Stimulated activated naive CD8-positive, alpha-beta T cell treated with anti-CD3 and anti-CD28 coated beads, Interleukin-15, Interleukin-2, amounts not matched to agents 100 ng/mL and 50 ng/mL, for 24 hours (primary cell): Measurements from ENCODE around the gene CAP1.
"Not testable (repeated sequence)": the region's sequence is repeated elsewhere in the genome, so short reads cannot be mapped to it uniquely, and the experiment has no call there.

Source experiments
- H3K27ac Mint-ChIP-seq: one replicate; pipeline ENCODE4 v1.8.0; 2021; ENCODE audit warnings: mild to moderate bottlenecking, mixed read lengths
- H3K27me3 Mint-ChIP-seq: one replicate; pipeline ENCODE4 v1.8.0; 2021; ENCODE audit warnings: mixed read lengths
- H3K36me3 Mint-ChIP-seq: one replicate; pipeline ENCODE4 v1.8.0; 2021; ENCODE audit warnings: low read depth, mixed read lengths
- H3K4me1 Mint-ChIP-seq: one replicate; pipeline ENCODE4 v1.8.0; 2021; ENCODE audit warnings: low read depth, mixed read lengths
- H3K4me3 Mint-ChIP-seq: one replicate; pipeline ENCODE4 v1.8.0; 2021; ENCODE audit warnings: mild to moderate bottlenecking, mixed read lengths
- H3K9me3 Mint-ChIP-seq: one replicate; pipeline ENCODE4 v1.8.0; 2021; ENCODE audit warnings: mixed read lengths

Gene CAP1, protein sequence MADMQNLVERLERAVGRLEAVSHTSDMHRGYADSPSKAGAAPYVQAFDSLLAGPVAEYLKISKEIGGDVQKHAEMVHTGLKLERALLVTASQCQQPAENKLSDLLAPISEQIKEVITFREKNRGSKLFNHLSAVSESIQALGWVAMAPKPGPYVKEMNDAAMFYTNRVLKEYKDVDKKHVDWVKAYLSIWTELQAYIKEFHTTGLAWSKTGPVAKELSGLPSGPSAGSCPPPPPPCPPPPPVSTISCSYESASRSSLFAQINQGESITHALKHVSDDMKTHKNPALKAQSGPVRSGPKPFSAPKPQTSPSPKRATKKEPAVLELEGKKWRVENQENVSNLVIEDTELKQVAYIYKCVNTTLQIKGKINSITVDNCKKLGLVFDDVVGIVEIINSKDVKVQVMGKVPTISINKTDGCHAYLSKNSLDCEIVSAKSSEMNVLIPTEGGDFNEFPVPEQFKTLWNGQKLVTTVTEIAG

DNA sequence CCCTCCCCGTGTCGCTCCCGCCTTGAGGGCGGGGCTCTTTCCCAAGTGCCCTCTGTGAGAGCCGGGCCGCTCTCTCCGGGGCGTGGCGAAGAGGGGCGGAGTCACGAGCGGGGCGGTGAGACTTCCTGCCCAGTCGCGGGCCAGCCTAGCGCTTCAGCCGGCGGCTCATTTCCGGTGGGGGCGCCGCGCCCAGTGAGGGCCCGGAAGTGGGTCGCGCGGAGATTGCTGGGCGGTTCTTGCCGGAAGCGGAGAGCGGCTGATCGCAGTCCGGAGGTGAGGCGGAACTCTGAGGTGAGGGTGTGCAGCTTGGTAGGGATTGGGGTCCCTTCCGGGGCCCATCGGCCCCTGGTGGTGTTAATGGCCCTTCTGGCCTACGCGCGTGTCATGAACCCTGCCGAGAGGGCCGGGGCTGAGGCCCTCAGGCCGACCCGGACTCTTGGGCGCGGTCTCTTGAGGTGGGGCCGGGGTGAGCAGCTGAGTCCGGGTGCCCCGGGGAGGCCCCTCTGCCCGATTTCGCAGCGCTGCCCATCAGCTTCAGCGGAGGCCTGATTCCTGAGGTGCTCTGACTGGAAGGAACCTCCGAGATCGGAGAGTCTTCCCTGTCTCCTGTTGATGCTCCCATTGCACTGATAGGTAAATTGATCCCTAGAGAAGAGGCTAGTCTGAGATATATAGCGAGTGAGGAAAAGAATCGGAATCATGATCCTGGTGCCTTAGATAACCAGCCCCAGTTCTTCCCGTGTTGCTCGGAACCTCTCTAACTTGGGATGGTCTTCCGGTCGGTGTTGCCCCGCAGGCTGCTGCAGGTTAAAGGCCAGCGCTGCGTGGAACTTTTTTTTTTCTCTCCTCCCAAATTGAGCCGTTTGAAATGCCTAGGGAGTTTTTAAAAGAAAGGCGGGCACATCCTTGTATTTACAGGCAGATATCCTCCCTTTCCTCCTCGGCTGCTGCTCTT is at the start of gene CAP1:
Gene CAP1, plus strand, starts transcription at position 219 of the 955 bp plus-strand sequence. CDS start 18,618 bp downstream, outside the sequence.
- Mint-ChIP-seq H3K4me3 (peak within 1 kb of the TSS; percentile 96), H3K27me3 (no peaks in the 10 kb centered on the region), H3K9me3 (no peaks in the 10 kb centered on the region), H3K4me1 (peaks cover 72% of the 10 kb centered on the region), H3K36me3 (peaks cover 45% of the 10 kb centered on the region), H3K27ac (peak within 1 kb of the TSS; percentile 98)

DNA sequence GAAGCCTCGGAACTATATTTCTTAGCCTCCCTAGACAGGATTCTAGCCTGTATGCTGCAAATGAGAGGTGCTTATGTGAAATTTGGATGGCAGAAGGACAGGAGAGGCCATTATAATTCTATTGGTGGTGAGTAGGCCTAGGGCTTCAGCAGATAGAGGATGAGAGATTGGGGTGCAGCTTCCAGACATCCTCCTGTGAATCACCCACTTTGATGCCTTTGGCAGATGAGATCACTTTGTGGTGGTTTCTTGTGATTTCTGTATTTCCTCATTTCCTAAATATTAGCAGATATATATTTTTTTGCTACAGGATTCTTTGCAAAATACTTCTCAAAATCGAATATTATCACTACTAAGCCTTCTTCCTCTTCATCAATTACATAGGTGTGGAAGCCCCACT is 48.3 kb upstream of the CAP1 start:
- no peaks in the 10 kb centered on the region for H3K9me3 Mint-ChIP-seq
- H3K4me1 Mint-ChIP-seq = peaks cover 15% of the 10 kb centered on the region
- no peak overlapping the region for H3K4me3 Mint-ChIP-seq
- H3K36me3 Mint-ChIP-seq = no peaks in the 10 kb centered on the region
- H3K27me3 Mint-ChIP-seq = no peaks in the 10 kb centered on the region
- no peak overlapping the region for H3K27ac Mint-ChIP-seq

DNA sequence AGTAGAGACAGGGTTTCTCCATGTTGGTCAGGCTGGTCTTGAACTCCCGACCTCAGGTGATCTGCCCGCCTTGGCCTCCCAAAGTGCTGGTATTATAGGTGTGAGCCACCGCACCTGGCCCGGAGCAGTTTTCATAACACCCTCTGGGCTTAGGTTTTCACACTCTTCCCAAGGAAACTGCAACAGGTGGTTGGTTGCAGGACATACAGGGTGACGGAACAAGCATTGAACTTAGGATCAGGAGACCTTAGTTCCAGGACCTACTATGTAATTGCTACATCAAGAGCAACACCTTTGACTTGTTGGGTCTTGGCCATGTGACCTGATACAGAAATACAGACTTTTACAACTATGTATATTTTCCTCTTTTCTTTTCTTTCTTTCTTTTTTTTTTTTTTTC is 47.6 kb upstream of the CAP1 start:
- no peaks in the 10 kb centered on the region for H3K27me3 Mint-ChIP-seq
- peaks cover 15% of the 10 kb centered on the region for H3K4me1 Mint-ChIP-seq
- no peak overlapping the region for H3K27ac Mint-ChIP-seq
- no peaks in the 10 kb centered on the region for H3K36me3 Mint-ChIP-seq
- H3K4me3 Mint-ChIP-seq = no peak overlapping the region
- H3K9me3 Mint-ChIP-seq = no peaks in the 10 kb centered on the region

DNA sequence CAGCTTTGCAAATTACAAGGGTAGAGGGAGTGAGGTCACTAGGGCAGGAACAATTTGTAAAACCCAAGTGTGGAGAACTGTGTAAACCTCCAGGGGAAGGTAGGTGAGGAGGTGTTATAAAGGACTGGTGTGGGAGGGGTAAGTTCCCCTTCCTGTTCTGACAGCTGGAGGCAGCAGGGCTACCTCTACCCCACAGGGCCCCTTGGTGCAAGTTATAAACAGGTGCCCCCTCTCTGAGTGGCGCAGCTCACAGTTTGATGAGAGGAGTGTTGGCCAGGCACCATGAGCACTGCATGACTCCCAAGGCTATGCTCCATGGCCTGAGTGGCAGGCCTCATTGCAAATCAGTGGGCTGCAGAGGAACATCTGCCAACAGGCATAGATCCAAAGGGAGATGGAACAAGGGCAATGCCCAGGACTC is 44.5 kb upstream of the CAP1 start:
- Mint-ChIP-seq H3K36me3 (no peaks in the 10 kb centered on the region), H3K4me1 (peaks cover 15% of the 10 kb centered on the region), H3K27ac (no peak overlapping the region), H3K9me3 (no peaks in the 10 kb centered on the region), H3K4me3 (no peak overlapping the region), H3K27me3 (no peaks in the 10 kb centered on the region)

DNA sequence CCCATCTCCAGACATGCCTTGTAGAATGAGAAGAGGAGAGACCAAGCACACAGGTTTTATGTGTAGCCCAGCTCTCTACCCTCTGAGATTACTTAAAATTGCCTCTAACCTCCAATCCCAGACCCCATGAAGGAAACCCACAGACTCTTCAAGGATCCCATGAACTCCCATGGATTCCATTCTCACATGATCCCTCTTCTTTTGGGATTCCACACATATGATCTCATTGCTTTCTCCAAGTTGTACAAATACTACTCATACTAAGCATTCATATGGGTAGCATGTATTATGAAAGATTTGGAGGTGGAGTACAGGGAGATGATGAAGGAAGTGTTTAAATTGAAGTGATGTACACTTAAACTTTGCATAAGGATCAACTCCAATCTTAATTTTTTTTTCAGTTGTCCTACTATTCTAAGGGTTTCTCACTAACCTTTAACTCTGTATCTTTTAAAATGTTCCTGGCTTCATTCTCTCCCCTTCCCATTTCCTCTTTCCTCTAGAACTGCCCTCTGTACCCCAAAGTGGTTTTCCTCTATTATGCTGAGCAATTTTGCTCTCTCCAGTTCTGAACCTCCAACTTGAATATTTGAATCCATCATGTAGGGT is 44.0 kb upstream of the CAP1 start:
- Mint-ChIP-seq H3K36me3 (no peaks in the 10 kb centered on the region), H3K9me3 (no peaks in the 10 kb centered on the region), H3K27me3 (no peaks in the 10 kb centered on the region), H3K4me3 (no peak overlapping the region), H3K4me1 (peaks cover 15% of the 10 kb centered on the region), H3K27ac (no peak overlapping the region)

DNA sequence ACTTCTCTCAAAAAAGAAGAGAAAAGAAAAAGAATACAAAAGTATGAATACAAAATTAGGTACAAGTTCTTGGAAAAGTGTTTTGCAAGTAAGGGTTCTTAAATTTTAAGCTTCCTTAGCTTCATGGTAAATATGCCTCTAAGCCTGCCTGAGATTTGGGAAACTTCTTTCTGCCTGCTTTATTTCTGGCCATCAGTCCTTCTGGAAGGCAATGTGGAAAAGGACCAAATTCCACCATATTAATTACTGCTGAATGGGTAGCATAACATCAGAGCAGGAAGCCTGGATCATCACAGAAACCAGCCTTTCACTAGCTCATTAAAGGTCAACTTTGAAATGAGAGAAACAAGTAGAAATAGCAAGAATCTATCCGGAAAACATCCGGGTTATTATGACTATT is 39.1 kb upstream of the CAP1 start:
- H3K4me3 Mint-ChIP-seq = no peak overlapping the region

DNA sequence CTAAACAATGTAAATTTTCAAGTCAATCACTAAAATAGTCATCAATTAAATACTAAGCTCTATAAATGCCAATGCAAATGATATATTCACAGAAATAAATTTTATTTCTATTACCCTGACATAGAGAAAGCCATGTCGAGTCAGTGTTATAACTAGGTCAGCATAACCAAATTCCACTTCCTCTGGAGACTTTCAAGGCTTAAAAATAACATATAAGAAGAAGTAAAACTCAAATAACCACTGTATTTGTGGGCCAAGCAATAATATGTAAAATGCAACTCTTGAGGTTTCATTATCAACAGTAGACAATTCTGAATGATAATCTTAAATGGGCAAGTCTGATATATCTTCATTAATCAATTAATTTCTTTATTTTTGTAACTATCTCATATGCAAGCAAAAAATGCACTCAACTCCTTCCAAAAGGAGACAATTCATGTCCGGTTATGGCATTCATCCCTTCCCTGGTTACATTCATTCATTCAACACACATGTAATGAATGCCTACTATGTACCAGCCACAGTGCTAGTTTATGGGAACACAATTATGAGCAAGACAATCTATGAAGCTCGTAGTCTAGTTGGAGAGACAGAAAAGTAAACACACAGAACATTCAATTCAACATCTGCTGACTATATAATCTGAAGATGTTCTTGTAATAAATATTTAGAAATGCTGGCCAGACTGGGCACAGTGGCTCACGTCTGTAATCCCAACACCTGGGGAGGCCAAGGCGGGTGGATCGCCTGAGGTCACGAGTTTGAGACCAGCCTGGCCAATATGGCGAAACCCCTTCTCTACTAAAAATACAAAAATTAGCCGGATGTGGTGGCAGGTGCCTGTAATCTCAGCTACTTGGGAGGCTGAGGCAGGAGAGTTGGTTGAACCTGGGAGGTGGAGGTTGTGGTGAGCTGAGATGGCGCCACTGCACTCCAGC is 37.1 kb upstream of the CAP1 start:
- peaks cover 11% of the 10 kb centered on the region for H3K4me1 Mint-ChIP-seq
- peaks cover 4% of the 10 kb centered on the region for H3K27me3 Mint-ChIP-seq
- H3K9me3 Mint-ChIP-seq = no peaks in the 10 kb centered on the region
- H3K27ac Mint-ChIP-seq = no peak overlapping the region
- H3K4me3 Mint-ChIP-seq = no peak overlapping the region
- H3K36me3 Mint-ChIP-seq = no peaks in the 10 kb centered on the region

More for the DNA sequence above, 39.1 kb upstream of the CAP1 start:
- H3K27me3 Mint-ChIP-seq = peaks cover 4% of the 10 kb centered on the region
- H3K36me3 Mint-ChIP-seq = no peaks in the 10 kb centered on the region
- H3K27ac Mint-ChIP-seq = no peak overlapping the region
- H3K4me1 Mint-ChIP-seq = peaks cover 13% of the 10 kb centered on the region
- H3K9me3 Mint-ChIP-seq = no peaks in the 10 kb centered on the region

DNA sequence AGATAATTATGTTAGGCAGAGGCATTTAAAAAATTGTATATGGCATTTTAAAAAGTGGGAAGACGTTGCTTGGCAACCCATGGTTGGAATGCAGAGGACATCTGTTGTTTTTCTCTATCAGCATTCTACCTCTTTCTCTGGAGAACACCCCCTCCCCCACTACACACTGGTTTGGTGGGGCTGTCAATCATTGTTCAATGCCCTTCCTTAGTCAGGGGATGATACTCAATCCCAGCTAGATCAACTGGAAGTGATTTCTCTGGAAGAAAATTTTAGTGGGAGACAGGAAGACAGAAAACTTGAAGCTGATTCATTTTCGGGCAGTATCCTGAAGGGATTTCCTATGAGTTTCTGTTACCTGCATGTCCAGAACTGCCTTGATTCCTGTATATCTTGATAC is 35.7 kb upstream of the CAP1 start:
- H3K4me1 Mint-ChIP-seq = peaks cover 11% of the 10 kb centered on the region
- no peaks in the 10 kb centered on the region for H3K9me3 Mint-ChIP-seq
- peaks cover 4% of the 10 kb centered on the region for H3K27me3 Mint-ChIP-seq
- no peaks in the 10 kb centered on the region for H3K36me3 Mint-ChIP-seq
- H3K27ac Mint-ChIP-seq = no peak overlapping the region
- H3K4me3 Mint-ChIP-seq = no peak overlapping the region

DNA sequence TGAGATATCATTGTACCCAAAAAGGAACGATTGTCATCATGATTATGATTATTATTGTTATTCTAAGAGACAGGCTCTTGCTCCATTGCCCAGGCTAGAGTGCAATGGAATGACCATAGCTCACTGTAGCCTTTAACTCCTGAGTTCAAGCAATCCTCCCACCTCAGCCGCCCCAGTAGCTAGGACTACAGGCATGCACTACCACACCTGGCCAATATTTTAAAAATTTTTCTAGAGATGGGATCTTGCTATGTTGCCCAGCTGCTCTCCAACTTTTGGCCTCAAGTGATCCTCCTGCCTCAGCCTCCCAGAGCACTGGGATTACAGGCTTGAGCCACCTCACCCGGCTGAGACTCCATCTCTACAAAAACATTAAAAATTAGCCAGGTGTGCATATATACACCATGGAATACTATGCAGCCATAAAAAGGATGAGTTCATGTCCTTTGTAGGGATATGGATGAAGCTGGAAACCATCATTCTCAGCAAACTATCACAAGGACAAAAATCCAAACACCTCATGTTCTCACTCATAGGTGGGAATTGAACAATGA is 33.0 kb upstream of the CAP1 start:
- H3K4me1 Mint-ChIP-seq = peaks cover 11% of the 10 kb centered on the region
- H3K9me3 Mint-ChIP-seq, H3K4me3 Mint-ChIP-seq, H3K27me3 Mint-ChIP-seq, H3K27ac Mint-ChIP-seq, H3K36me3 Mint-ChIP-seq: not testable (repeated sequence)

DNA sequence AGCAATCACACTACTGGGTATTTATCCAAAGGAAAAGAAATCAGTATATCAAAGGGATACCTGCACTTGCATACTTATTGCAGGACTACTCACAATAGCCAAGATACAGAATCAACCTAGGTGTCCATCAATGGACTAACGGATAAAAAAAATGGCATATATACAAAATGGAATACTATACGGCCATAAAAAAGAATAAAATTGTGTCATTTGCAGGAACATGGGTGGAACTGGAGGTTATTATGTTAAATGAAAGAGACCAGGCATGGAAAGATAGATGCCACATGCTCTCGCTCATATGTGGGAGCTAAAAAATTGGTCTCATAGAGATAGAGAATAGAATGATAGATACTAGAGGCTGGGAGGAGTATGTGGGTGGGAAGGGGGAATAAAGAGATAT is 29.3 kb upstream of the CAP1 start:
- H3K9me3 Mint-ChIP-seq = no peaks in the 10 kb centered on the region
- H3K4me3 Mint-ChIP-seq = no peak overlapping the region
- no peaks in the 10 kb centered on the region for H3K27me3 Mint-ChIP-seq
- H3K4me1 Mint-ChIP-seq = peaks cover 15% of the 10 kb centered on the region
- H3K36me3 Mint-ChIP-seq = no peaks in the 10 kb centered on the region
- H3K27ac Mint-ChIP-seq = no peak overlapping the region

DNA sequence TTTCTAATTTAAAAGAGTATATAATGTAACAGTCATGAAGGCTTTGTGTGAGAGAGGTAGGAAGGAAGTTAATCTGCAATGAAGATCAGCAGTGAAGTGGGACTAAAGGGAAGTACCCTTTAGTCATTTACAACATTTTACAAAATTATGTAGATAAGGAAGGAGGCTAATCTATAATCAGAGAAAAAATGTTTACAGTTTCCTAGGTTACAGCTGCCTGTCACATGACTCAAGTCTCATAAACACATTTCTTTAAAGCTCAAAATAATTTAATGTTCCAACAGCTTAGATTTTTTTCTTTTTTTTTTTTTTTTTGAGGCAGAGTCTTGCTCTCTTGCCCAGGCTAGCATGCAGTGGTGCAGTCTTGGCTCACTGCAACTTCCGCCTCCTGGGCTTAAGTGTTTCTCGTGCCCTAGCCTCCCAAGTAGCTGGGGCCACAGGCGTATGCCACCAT is 26.2 kb upstream of the CAP1 start:
- H3K4me3 Mint-ChIP-seq = no peak overlapping the region

DNA sequence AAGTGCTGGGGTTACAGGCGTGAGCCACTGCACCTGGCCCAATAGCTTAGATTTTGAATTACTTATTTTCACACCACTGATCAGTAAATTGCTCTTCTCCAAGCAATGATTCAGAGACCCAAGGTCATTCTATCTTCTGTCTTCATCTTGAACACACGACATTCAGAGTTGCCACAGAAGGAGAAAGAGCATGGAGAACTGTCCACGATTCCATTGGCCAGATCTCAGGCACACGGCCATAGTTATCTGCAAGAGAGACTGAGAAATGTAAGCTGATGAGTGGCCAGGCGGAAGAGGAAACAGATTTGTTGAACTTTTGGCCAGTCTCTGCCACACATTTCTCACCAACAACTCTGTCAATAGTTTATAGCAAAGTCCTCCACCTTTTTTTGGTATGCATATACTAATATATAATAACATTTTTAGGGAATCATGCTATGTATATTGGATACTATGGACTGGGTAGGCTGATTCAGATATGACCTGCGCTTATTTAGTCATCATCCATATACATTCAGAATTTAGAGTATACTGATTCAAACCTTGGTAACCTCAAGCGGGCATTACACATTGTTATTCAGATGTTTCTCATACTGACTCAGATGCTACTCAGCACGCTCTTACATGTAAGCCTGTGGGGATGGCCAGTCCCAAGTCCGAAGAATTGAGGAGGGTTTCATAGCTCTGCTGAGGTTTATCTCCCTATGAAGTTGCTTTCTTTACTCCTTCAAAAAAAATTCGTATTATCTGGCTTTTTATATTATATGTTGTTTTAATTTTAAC is 25.5 kb upstream of the CAP1 start:
- Mint-ChIP-seq H3K27ac (no peak overlapping the region), H3K4me1 (peaks cover 15% of the 10 kb centered on the region), H3K9me3 (no peaks in the 10 kb centered on the region), H3K27me3 (no peaks in the 10 kb centered on the region), H3K4me3 (no peak overlapping the region), H3K36me3 (no peaks in the 10 kb centered on the region)

More for the DNA sequence above, 26.2 kb upstream of the CAP1 start:
- no peaks in the 10 kb centered on the region for H3K9me3 Mint-ChIP-seq
- peaks cover 15% of the 10 kb centered on the region for H3K4me1 Mint-ChIP-seq
- H3K36me3 Mint-ChIP-seq = no peaks in the 10 kb centered on the region
- no peak overlapping the region for H3K27ac Mint-ChIP-seq
- no peaks in the 10 kb centered on the region for H3K27me3 Mint-ChIP-seq

DNA sequence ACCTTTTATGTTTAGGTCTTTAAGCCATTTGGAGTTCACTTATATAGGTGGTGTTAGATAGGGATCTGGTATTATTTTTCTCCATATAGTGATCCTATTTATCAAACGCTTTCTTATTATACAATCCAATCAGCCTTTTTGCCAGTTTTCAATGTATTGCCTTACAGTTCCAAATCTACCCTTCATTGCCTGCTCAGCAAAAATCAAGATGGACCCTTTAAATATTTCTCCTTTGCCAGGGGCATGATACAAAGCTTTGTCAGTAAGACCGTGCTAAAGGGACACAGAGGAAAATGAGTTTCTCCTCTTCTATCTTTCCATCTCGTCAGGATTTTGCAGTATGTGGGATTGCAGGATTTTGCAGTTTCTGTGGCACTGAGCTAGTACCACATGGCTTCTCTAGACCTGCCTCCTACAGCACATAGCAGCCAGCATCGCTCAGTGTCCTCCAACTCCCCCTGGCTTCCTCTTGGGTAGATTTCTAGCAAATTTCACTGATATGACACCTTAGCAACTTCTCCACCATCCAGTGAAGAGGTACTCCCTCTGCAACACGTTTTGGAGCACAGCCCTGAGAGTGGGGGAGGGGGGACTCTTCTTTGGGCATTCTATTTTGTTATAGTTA is 22.5 kb upstream of the CAP1 start:
- H3K27ac Mint-ChIP-seq = no peak overlapping the region
- no peaks in the 10 kb centered on the region for H3K9me3 Mint-ChIP-seq

More for the DNA sequence above, 22.5 kb upstream of the CAP1 start:
- Mint-ChIP-seq H3K4me1 (peaks cover 15% of the 10 kb centered on the region), H3K4me3 (no peak overlapping the region), H3K36me3 (no peaks in the 10 kb centered on the region), H3K27me3 (no peaks in the 10 kb centered on the region)
